Tibial artery (tissue), 4 donors: ENCODE measurements around the gene ATG9B.
A peak's percentile ranks its signal among the peaks of the same experiment; 100 is the strongest.

ENCODE experiments used
- DNase-seq, 2 donors: peaks; one replicate each; pipeline ENCODE4 v3.0.0-alpha.2; 2019
- H3K27ac ChIP-seq, 2 donors: fragments of 200-600 bp; sonication (generic) in 1 of 2; 1 replicate in 1 of 2; 2 replicates in 1 of 2; pipeline ENCODE4 v1.5.1; 2018 to 2019; ENCODE audit warnings: mild to moderate bottlenecking in 1 of 2
- H3K27me3 ChIP-seq, 2 donors: fragments of 200-600 bp; sonication (generic) in 1 of 2; one replicate each; pipeline versions ENCODE4 v1.5.1 to v1.6.0; 2016 to 2019
- H3K36me3 ChIP-seq, 3 donors: fragments of 200-600 bp; sonication (generic) in 2 of 3; one replicate each; pipeline ENCODE4 v1.5.1; 2016 to 2019; ENCODE audit warnings: mild to moderate bottlenecking in 2 of 3
- H3K4me1 ChIP-seq, 4 donors: fragments of 200-600 bp; sonication (generic) in 2 of 4; 1 replicate in 3 of 4; 2 replicates in 1 of 4; pipeline ENCODE4 v1.5.1; 2016 to 2019
- H3K4me3 ChIP-seq, 2 donors: fragments of 200-600 bp; sonication (generic) in 1 of 2; 1 replicate in 1 of 2; 2 replicates in 1 of 2; pipeline ENCODE4 v1.5.1; 2018 to 2019; ENCODE audit warnings: mild to moderate bottlenecking in 2 of 2
- H3K9me3 ChIP-seq, 3 donors: fragments of 200-600 bp; sonication (generic) in 1 of 3; one replicate each; pipeline ENCODE4 v1.5.1; 2016 to 2019
- intact Hi-C: fragments of 100-400 bp; cut with DNase I; formaldehyde crosslinking; loops from one replicate; pipeline ENCODE4 v1.15.0; 2023; ENCODE audit warnings: low total_unique reads
- TF ChIP-seq, protein P1 (sequence below), 2 experiments: fragments of 200-600 bp in 1 of 2; fragments of 450-650 bp in 1 of 2; IDR thresholded peaks; one replicate each; pipeline ENCODE4 v1.5.1; 2017 to 2019; ENCODE audit warnings: antibody characterized with exemption in 2 of 2, mild to moderate bottlenecking in 1 of 2, moderate library complexity in 1 of 2

ATG9B gene

DNA sequence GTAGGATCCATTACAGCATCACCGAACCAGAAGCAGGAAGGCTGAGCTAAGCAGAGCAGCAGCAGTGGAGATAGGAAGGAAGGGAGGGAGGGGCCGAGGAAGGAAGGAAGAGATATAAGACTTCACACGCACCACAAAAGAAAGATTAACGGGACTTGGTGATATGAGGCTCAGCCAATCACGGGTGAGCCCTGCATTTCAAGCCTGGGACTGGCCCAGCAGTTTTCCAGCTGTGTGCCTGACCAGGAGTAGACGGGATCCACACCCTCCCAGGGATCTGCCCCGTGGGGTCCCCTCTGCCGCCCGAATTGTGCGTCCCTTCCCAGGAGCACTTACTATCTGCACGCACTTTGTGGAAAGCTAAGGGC is 16.2 kb downstream of the ATG9B start:
- peaks cover 0 to 16% (median 3%) of the 10 kb centered on the region in 4 donors for H3K4me1 ChIP-seq
- intact Hi-C loops: loop anchor here (5.0 kb wide), 1 partner anchor 111 kb away; no protein-coding TSS in a partner anchor

DNA sequence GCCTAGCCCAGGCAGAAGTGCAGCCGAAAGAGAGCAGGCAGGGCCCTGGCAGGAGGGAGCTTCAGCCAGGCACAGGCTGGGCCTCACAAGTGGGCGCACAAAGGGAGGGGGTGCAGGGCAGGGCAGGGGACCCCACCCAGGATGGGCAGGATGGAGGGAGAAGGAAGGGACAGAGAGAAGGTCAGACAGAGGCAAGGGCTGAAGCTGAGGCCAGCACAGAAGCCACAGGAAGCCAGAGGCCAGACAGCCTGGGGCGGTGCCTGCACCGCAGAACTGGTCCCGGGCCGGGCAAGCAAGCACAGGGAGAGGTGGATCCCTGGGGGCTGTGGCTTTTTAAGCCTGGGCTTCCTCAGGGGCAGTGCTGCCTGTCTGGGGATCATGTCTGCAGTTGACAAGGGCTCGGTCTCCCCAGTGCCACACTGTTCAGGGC is 16.8 kb downstream of the ATG9B start:
- DNase-seq: peak in 1 of 2 donors; percentile 50
- Histone ChIP-seq H3K4me1 (peaks cover 0 to 11% (median 0%) of the 10 kb centered on the region in 4 donors), H3K9me3 (no peaks in the 10 kb centered on the region), H3K4me3 (no peak overlapping the region), H3K27ac (no peak overlapping the region), H3K36me3 (no peaks in the 10 kb centered on the region), H3K27me3 (peaks cover 0 to 52% of the 10 kb centered on the region in 2 donors)
- TF ChIP-seq, protein P1, sequence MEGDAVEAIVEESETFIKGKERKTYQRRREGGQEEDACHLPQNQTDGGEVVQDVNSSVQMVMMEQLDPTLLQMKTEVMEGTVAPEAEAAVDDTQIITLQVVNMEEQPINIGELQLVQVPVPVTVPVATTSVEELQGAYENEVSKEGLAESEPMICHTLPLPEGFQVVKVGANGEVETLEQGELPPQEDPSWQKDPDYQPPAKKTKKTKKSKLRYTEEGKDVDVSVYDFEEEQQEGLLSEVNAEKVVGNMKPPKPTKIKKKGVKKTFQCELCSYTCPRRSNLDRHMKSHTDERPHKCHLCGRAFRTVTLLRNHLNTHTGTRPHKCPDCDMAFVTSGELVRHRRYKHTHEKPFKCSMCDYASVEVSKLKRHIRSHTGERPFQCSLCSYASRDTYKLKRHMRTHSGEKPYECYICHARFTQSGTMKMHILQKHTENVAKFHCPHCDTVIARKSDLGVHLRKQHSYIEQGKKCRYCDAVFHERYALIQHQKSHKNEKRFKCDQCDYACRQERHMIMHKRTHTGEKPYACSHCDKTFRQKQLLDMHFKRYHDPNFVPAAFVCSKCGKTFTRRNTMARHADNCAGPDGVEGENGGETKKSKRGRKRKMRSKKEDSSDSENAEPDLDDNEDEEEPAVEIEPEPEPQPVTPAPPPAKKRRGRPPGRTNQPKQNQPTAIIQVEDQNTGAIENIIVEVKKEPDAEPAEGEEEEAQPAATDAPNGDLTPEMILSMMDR (IDR thresholded peaks at IDR 0.05): no peak
- intact Hi-C loops: loop anchor here (5.0 kb wide), 1 partner anchor 110 kb away; no protein-coding TSS in a partner anchor

More for the DNA sequence above, 16.2 kb downstream of the ATG9B start:
- TF ChIP-seq, protein P1 (IDR thresholded peaks at IDR 0.05): no peak
- Histone ChIP-seq H3K27ac (no peak overlapping the region), H3K4me3 (no peak overlapping the region), H3K36me3 (no peaks in the 10 kb centered on the region), H3K9me3 (no peaks in the 10 kb centered on the region), H3K27me3 (peaks cover 0 to 57% of the 10 kb centered on the region in 2 donors)
- no peak for DNase-seq

DNA sequence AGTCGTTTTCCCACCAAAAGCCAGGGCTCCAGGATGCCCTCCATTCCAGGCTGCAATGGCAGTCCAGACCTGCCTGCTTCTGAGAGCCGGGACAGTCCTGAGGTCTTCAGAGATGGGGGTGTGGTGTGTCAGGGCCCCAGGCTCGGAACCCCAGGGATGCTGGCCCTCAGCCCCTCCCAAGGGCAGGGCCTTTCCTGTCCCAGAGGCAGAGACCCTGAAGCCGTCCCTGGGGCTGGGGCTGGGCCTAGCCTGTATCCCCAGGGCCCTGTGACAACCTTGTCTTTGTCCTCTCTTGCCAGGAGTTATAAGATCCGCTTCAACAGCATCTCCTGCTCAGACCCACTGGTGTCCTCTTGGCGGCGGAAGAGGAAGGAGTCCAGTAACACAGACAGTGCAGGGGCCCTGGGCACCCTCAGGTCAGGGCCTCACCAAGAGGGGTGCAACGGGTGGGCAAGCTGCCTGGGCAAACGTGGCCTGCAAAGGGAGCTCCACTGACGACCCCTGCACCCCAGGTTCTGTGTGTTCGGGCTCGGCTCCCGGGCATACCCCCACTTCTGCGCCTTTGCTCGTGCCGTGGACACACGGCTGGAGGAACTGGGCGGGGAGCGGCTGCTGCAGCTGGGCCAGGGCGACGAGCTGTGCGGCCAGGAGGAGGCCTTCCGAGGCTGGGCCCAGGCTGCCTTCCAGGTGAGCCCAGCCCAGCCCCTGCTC is 17.5 kb downstream of the ATG9B start:
- Histone ChIP-seq H3K27ac (no peak overlapping the region), H3K4me1 (peaks cover 0 to 11% (median 0%) of the 10 kb centered on the region in 4 donors), H3K4me3 (no peak overlapping the region), H3K27me3 (peaks cover 0 to 49% of the 10 kb centered on the region in 2 donors), H3K36me3 (no peaks in the 10 kb centered on the region), H3K9me3 (no peaks in the 10 kb centered on the region)
- TF ChIP-seq, protein P1 (IDR thresholded peaks at IDR 0.05): no peak
- intact Hi-C loops: loop anchor here (5.0 kb wide), 1 partner anchor 109 kb away; no protein-coding TSS in a partner anchor
- no peak for DNase-seq

DNA sequence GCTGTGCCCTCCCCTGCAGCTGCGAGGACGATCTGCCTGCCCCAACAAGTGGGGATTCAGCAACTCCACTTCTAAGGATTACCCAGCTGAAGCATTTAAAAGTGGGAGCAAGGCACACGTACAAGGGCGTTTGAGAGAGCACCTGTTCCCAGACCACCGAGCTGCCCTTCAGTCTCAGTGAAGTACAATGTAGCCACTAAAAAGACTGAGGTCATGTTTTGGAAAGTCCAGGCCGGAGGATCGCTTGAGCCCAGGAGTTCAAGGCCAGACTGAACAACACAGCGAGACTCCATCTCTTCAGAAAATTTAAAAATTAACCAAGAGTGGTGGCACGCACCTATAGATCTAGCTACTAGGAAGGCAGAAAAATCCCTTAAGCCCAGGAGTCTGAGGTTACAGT is 18.7 kb downstream of the ATG9B start:
- Histone ChIP-seq H3K27ac (no peak overlapping the region), H3K4me1 (peaks cover 0 to 11% (median 0%) of the 10 kb centered on the region in 4 donors), H3K27me3 (peaks cover 0 to 52% of the 10 kb centered on the region in 2 donors), H3K9me3 (no peaks in the 10 kb centered on the region), H3K36me3 (no peaks in the 10 kb centered on the region), H3K4me3 (no peak overlapping the region)
- TF ChIP-seq, protein P1 (IDR thresholded peaks at IDR 0.05): no peak
- DNase-seq: no peak
- intact Hi-C loops: loop anchor here (5.0 kb wide), 1 partner anchor 108 kb away; no protein-coding TSS in a partner anchor

DNA sequence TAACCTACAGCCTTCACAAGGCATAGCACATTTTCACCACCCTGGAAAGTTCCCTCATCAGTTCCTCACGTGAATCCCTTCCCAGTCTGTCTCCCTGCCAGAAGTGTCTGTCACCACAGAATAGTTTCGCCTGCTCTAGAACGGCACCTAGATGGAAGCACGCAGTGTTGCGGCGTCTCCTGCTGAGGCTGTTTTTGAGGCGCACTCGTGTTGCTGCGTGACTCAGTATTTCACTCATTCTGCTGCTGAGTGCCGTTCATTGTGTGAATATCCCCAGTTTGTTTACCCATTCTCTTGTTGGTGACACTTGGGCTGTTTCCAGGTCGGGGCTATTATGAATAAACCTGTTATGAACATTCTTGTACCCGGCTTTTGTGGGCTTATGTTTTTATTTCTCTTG is 20.7 kb downstream of the ATG9B start:
- no peak for DNase-seq
- no peak overlapping the region for H3K27ac ChIP-seq
- no peak overlapping the region for H3K4me3 ChIP-seq
- H3K36me3 ChIP-seq: no peaks in the 10 kb centered on the region
- H3K4me1 ChIP-seq: peaks cover 0 to 7% (median 0%) of the 10 kb centered on the region in 4 donors
- no peaks in the 10 kb centered on the region for H3K9me3 ChIP-seq
- TF ChIP-seq, protein P1 (IDR thresholded peaks at IDR 0.05): no peak
- peaks cover 0 to 49% of the 10 kb centered on the region in 2 donors for H3K27me3 ChIP-seq
- intact Hi-C loops: no loop called here
